ENCODE data around the gene VKORC1L1. TPM values are rescaled to one million over a fixed set of nuclear protein-coding genes. Genes with fewer than 3 reads are reported as not detected.

VKORC1L1 gene
- total and polyA plus RNA-seq, 9 of the 15 experiments (the other 6 are each of a cell fraction or from before 2014, with no cell fraction given): 6.8 to 36.5 (median 19.3) TPM

DNA sequence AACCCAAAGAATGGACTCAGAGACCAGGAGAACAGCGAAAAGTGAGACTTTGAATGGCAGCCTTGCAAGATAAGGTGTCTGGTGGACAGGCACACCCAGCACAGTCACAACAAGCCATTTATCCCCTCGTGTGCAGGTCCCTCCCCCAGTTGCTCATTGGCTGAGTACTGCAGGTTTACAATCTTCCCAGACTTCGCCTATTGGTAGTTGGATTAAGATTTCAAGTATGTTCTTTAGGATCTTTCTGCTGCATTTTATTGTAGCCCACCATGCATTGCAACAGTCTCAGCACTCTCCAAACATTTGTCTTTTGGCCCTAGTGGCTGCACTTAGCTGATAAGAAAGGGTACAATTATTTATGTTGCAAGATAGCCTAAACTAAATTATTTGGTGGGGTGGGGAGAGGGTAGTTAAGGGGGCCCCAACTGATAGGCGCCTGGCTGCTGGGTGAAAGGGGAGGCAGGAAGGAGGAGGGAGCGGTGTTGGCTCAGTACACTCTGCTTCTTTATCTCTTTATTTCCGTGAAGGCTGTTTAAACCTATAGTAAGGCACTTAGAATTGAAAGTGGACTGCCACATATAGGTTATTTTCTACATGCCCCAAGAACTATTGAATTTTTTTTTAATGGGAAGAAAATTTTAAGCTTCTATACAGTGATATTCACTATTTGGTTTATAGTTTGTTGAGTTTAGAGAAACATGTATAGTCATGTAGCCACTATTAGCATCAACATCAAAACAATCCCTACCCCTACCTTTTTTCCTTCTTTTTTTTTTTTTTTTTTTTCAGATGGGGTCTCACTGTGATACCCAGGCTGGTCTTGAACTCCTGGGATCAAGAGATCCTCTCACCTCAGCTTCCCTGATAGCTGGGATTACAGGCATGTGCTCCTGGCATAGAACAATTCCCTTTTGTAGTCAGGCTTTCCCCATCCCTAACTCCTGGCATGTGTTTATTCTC, 54.9 kb downstream of the VKORC1L1 start (continued):
- TF ChIP-seq, protein P1, sequence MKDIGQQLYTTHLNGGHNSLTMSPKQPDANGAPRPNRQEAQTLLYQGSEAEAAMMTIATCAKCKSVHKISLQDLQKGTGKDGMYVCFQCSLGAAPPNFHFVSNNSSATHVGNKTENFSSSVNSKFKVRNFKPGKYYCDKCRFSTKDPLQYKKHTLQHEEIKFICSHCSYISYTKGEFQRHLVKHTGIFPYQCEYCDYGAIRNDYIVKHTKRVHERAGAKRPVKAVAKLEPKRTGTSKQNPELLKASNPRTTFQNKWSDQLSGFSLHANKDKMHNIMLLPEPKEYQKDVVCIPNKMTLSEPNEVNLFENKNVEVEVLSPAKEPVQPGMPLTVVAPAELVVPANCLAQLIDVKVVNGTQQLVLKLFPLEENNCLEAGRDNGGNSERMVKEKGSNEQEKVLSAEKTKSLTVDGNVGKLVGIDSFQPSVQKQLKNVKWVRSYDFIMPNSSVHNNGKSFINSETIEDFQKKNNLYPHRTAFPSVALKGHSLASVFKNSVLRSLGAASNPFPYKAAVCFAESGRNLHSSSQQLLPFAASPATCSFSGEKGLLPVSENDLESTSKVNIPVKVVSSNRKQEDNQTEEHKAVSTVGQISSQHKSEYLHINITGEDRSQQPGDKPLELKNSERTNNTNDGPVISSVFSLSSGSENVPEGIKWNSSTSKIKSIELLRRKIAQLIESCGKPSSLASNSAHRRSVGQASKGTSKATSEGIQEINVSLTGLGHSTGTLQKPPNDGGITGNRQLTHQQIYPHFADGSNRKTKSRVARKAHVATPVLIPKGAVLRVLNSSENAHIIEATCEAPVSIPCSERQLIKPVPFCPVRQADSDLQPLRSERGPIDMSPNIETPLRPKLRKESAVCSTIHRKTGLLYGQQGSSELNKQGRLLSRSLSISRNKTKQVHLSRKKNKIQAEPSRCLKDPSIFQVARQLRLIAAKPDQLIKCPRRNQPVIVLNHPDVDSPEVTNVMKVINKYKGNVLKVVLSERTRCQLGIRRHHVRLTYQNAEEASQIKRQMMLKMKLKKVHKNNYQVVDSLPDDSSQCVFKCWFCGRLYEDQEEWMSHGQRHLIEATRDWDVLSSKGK (CRISPR knock-in tag; IDR thresholded peaks at IDR 0.05): no peak
- no peak for TF ChIP-seq ZFX (CRISPR knock-in tag; IDR thresholded peaks at IDR 0.05)
- TF ChIP-seq THRAP3 (IDR thresholded peaks at IDR 0.05; ENCODE audit: borderline replicate concordance): no peak
- no peak for TF ChIP-seq ZNF408 (CRISPR knock-in tag; IDR thresholded peaks at IDR 0.05; ENCODE audit: low read depth)
- no peak for TF ChIP-seq ARHGAP35 (IDR thresholded peaks at IDR 0.05; ENCODE audit: partially characterized antibody)
- TF ChIP-seq, protein P2, sequence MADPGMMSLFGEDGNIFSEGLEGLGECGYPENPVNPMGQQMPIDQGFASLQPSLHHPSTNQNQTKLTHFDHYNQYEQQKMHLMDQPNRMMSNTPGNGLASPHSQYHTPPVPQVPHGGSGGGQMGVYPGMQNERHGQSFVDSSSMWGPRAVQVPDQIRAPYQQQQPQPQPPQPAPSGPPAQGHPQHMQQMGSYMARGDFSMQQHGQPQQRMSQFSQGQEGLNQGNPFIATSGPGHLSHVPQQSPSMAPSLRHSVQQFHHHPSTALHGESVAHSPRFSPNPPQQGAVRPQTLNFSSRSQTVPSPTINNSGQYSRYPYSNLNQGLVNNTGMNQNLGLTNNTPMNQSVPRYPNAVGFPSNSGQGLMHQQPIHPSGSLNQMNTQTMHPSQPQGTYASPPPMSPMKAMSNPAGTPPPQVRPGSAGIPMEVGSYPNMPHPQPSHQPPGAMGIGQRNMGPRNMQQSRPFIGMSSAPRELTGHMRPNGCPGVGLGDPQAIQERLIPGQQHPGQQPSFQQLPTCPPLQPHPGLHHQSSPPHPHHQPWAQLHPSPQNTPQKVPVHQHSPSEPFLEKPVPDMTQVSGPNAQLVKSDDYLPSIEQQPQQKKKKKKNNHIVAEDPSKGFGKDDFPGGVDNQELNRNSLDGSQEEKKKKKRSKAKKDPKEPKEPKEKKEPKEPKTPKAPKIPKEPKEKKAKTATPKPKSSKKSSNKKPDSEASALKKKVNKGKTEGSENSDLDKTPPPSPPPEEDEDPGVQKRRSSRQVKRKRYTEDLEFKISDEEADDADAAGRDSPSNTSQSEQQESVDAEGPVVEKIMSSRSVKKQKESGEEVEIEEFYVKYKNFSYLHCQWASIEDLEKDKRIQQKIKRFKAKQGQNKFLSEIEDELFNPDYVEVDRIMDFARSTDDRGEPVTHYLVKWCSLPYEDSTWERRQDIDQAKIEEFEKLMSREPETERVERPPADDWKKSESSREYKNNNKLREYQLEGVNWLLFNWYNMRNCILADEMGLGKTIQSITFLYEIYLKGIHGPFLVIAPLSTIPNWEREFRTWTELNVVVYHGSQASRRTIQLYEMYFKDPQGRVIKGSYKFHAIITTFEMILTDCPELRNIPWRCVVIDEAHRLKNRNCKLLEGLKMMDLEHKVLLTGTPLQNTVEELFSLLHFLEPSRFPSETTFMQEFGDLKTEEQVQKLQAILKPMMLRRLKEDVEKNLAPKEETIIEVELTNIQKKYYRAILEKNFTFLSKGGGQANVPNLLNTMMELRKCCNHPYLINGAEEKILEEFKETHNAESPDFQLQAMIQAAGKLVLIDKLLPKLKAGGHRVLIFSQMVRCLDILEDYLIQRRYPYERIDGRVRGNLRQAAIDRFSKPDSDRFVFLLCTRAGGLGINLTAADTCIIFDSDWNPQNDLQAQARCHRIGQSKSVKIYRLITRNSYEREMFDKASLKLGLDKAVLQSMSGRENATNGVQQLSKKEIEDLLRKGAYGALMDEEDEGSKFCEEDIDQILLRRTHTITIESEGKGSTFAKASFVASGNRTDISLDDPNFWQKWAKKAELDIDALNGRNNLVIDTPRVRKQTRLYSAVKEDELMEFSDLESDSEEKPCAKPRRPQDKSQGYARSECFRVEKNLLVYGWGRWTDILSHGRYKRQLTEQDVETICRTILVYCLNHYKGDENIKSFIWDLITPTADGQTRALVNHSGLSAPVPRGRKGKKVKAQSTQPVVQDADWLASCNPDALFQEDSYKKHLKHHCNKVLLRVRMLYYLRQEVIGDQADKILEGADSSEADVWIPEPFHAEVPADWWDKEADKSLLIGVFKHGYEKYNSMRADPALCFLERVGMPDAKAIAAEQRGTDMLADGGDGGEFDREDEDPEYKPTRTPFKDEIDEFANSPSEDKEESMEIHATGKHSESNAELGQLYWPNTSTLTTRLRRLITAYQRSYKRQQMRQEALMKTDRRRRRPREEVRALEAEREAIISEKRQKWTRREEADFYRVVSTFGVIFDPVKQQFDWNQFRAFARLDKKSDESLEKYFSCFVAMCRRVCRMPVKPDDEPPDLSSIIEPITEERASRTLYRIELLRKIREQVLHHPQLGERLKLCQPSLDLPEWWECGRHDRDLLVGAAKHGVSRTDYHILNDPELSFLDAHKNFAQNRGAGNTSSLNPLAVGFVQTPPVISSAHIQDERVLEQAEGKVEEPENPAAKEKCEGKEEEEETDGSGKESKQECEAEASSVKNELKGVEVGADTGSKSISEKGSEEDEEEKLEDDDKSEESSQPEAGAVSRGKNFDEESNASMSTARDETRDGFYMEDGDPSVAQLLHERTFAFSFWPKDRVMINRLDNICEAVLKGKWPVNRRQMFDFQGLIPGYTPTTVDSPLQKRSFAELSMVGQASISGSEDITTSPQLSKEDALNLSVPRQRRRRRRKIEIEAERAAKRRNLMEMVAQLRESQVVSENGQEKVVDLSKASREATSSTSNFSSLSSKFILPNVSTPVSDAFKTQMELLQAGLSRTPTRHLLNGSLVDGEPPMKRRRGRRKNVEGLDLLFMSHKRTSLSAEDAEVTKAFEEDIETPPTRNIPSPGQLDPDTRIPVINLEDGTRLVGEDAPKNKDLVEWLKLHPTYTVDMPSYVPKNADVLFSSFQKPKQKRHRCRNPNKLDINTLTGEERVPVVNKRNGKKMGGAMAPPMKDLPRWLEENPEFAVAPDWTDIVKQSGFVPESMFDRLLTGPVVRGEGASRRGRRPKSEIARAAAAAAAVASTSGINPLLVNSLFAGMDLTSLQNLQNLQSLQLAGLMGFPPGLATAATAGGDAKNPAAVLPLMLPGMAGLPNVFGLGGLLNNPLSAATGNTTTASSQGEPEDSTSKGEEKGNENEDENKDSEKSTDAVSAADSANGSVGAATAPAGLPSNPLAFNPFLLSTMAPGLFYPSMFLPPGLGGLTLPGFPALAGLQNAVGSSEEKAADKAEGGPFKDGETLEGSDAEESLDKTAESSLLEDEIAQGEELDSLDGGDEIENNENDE (IDR thresholded peaks at IDR 0.05; ENCODE audit: low read depth, low read length): no peak
- TF ChIP-seq HCFC1 (IDR thresholded peaks at IDR 0.05; ENCODE audit: low read depth, low read length): no peak
- TF ChIP-seq, protein P3, sequence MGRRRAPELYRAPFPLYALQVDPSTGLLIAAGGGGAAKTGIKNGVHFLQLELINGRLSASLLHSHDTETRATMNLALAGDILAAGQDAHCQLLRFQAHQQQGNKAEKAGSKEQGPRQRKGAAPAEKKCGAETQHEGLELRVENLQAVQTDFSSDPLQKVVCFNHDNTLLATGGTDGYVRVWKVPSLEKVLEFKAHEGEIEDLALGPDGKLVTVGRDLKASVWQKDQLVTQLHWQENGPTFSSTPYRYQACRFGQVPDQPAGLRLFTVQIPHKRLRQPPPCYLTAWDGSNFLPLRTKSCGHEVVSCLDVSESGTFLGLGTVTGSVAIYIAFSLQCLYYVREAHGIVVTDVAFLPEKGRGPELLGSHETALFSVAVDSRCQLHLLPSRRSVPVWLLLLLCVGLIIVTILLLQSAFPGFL (CRISPR knock-in tag; IDR thresholded peaks at IDR 0.05): no peak
- TF ChIP-seq ZNF324 (CRISPR knock-in tag; IDR thresholded peaks at IDR 0.05): no peak
- no peak for TF ChIP-seq FOXA3 (CRISPR knock-in tag; conservative IDR thresholded peaks at IDR 0.05 in 1 of 2, IDR thresholded peaks at IDR 0.05 in 1 of 2)
